SK-N-SH treated with all-trans-retinoic acid at 6 μM for 48 hours (cell line): ENCODE data around the gene ASPN.

ENCODE experiments used
- ATAC-seq: fragments of 200-7000 bp; cut with Tn5 transposase; 3 replicates; pipeline ENCODE4 v1.9.1; 2020; ENCODE audit warnings: mild to moderate bottlenecking, moderate library complexity
- ARNTL ChIP-seq: fragments of 450-650 bp; formaldehyde crosslinking; IDR thresholded peaks from 2 replicates; pipeline ENCODE4 v1.5.0; 2020; ENCODE audit warnings: low read depth, mild to moderate bottlenecking, moderate library complexity, borderline replicate concordance
- BACH2 ChIP-seq: fragments of 250-450 bp; sonication (Bioruptor Pico); IDR thresholded peaks from 2 replicates; pipeline ENCODE4 v1.9.0; 2021; ENCODE audit warnings: mild to moderate bottlenecking, borderline replicate concordance
- CREB5 ChIP-seq: fragments of 250-450 bp; sonication (Bioruptor Pico); IDR thresholded peaks from 2 replicates; pipeline ENCODE4 v1.5.1; 2020; ENCODE audit warnings: low read depth, mild to moderate bottlenecking, moderate library complexity
- CSDC2 ChIP-seq: fragments of 250-450 bp; sonication (Bioruptor Pico); IDR thresholded peaks from 2 replicates; pipeline ENCODE4 v1.5.0; 2020; ENCODE audit warnings: mild to moderate bottlenecking, moderate library complexity
- CSRNP3 ChIP-seq: fragments of 250-450 bp; sonication (Bioruptor Pico); IDR thresholded peaks from 2 replicates; pipeline ENCODE4 v1.5.1; 2021; ENCODE audit warnings: mild to moderate bottlenecking, moderate library complexity
- ESRRG ChIP-seq: fragments of 250-450 bp; sonication (Bioruptor Pico); IDR thresholded peaks from 2 replicates; pipeline ENCODE4 v1.6.1; 2021; ENCODE audit warnings: mild to moderate bottlenecking
- GLIS3 ChIP-seq: fragments of 250-450 bp; sonication (Bioruptor Pico); IDR thresholded peaks from 2 replicates; pipeline ENCODE4 v1.5.0; 2020; ENCODE audit warnings: mild to moderate bottlenecking, moderate library complexity
- ISL1 ChIP-seq: fragments of 250-450 bp; sonication (Bioruptor Pico); IDR thresholded peaks from 2 replicates; pipeline ENCODE4 v2.1.2; 2022; ENCODE audit warnings: mild to moderate bottlenecking, moderate library complexity
- OSR1 ChIP-seq: fragments of 250-450 bp; sonication (Bioruptor Pico); IDR thresholded peaks from 2 replicates; pipeline ENCODE4 v1.8.0; 2022; ENCODE audit warnings: moderate library complexity, mild to moderate bottlenecking, inconsistent platforms
- PATZ1 ChIP-seq: fragments of 250-450 bp; sonication (Bioruptor Pico); IDR thresholded peaks from 2 replicates; pipeline ENCODE4 v1.8.0; 2020; ENCODE audit warnings: mild to moderate bottlenecking, moderate library complexity, borderline replicate concordance
- RARB ChIP-seq: fragments of 250-450 bp; sonication (Bioruptor Pico); IDR thresholded peaks from 2 replicates; pipeline ENCODE4 v1.8.0; 2021; ENCODE audit warnings: mild to moderate bottlenecking, moderate library complexity
- SNAI2 ChIP-seq: fragments of 250-450 bp; sonication (Bioruptor Pico); IDR thresholded peaks from 2 replicates; pipeline ENCODE4 v1.5.0; 2020; ENCODE audit warnings: mild to moderate bottlenecking, moderate library complexity
- TCF4 ChIP-seq: fragments of 250-450 bp; sonication (Bioruptor Pico); IDR thresholded peaks from 2 replicates; pipeline ENCODE4 v1.8.0; 2021; ENCODE audit warnings: mild to moderate bottlenecking, moderate library complexity, borderline replicate concordance
- TOX ChIP-seq: fragments of 250-450 bp; sonication (Bioruptor Pico); IDR thresholded peaks from 2 replicates; pipeline ENCODE4 v1.8.0; 2021; ENCODE audit warnings: mild to moderate bottlenecking, moderate library complexity, borderline replicate concordance
- TSHZ2 ChIP-seq: fragments of 250-450 bp; sonication (Bioruptor Pico); IDR thresholded peaks from 2 replicates; pipeline ENCODE4 v1.5.0; 2020; ENCODE audit warnings: mild to moderate bottlenecking, moderate library complexity
- ZC3H10 ChIP-seq: fragments of 250-450 bp; sonication (Bioruptor Pico); IDR thresholded peaks from 2 replicates; pipeline ENCODE4 v1.5.1; 2021; ENCODE audit warnings: mild to moderate bottlenecking, moderate library complexity
- ZFP3 ChIP-seq: fragments of 250-450 bp; sonication (Bioruptor Pico); IDR thresholded peaks from 2 replicates; pipeline ENCODE4 v1.5.0; 2020; ENCODE audit warnings: mild to moderate bottlenecking, moderate library complexity
- ZFP30 ChIP-seq: fragments of 450-650 bp; formaldehyde crosslinking; IDR thresholded peaks from 2 replicates; pipeline ENCODE4 v1.5.0; 2022; ENCODE audit warnings: mild to moderate bottlenecking, moderate library complexity
- ZNF565 ChIP-seq: fragments of 450-650 bp; formaldehyde crosslinking; conservative IDR thresholded peaks from 2 replicates; pipeline ENCODE4 v1.5.0; 2020; ENCODE audit warnings: low read depth, mild to moderate bottlenecking, moderate library complexity
- ZNF70 ChIP-seq: fragments of 450-650 bp; formaldehyde crosslinking; IDR thresholded peaks from 2 replicates; pipeline ENCODE4 v1.5.0; 2020; ENCODE audit warnings: mild to moderate bottlenecking, moderate library complexity
- ZNF8 ChIP-seq: fragments of 450-650 bp; formaldehyde crosslinking; IDR thresholded peaks from 2 replicates; pipeline ENCODE4 v1.5.0; 2020; ENCODE audit warnings: mild to moderate bottlenecking, moderate library complexity

The ASPN gene

GRCh38 chr9:92423612-92424011 is 58.7 kb downstream of the ASPN start:
- ATAC-seq = no peak
- no peak for TF ChIP-seq ISL1 (CRISPR knock-in tag)
- no peak for TF ChIP-seq OSR1 (CRISPR knock-in tag)
- no peak for TF ChIP-seq ESRRG
- TF ChIP-seq ZC3H10 = no peak
- no peak for TF ChIP-seq PATZ1
- no peak for TF ChIP-seq TSHZ2 (CRISPR knock-in tag)
- TF ChIP-seq ZFP30 (CRISPR knock-in tag) = no peak
- no peak for TF ChIP-seq TOX (CRISPR knock-in tag)
- TF ChIP-seq BACH2 (CRISPR knock-in tag) = no peak
- TF ChIP-seq CSDC2 (CRISPR knock-in tag) = no peak
- TF ChIP-seq SNAI2 (CRISPR knock-in tag) = no peak
- no peak for TF ChIP-seq TCF4
- TF ChIP-seq RARB = no peak
- no peak for TF ChIP-seq CSRNP3
- no peak for TF ChIP-seq ZNF70 (CRISPR knock-in tag)
- no peak for TF ChIP-seq GLIS3 (CRISPR knock-in tag)
- TF ChIP-seq ZNF8 = no peak
- TF ChIP-seq ZNF565 (CRISPR knock-in tag) = no peak
- TF ChIP-seq CREB5 = no peak
- TF ChIP-seq ZFP3 = no peak
- TF ChIP-seq, all 23 proteins: peak for 0

GRCh38 chr9:92422611-92423338 is 59.5 kb downstream of the ASPN start:
- ATAC-seq = no peak
- no peak for TF ChIP-seq TCF4
- TF ChIP-seq RARB = no peak
- TF ChIP-seq BACH2 (CRISPR knock-in tag) = no peak
- no peak for TF ChIP-seq CSRNP3
- TF ChIP-seq TSHZ2 (CRISPR knock-in tag) = no peak
- no peak for TF ChIP-seq PATZ1
- no peak for TF ChIP-seq ARNTL (CRISPR knock-in tag)
- no peak for TF ChIP-seq GLIS3 (CRISPR knock-in tag)
- TF ChIP-seq ISL1 (CRISPR knock-in tag) = no peak
- TF ChIP-seq ZFP30 (CRISPR knock-in tag) = no peak
- no peak for TF ChIP-seq ZNF70 (CRISPR knock-in tag)
- no peak for TF ChIP-seq CREB5
- no peak for TF ChIP-seq CSDC2 (CRISPR knock-in tag)
- TF ChIP-seq ESRRG = no peak
- TF ChIP-seq ZNF8 = no peak
